ENCODE results near the gene ITGB5. TPM values are rescaled to one million over a fixed set of nuclear protein-coding genes. Genes with fewer than 3 reads are reported as not detected.

Gene ITGB5
- total RNA-seq, 1 experiment from 2014 or later, result 225 TPM

DNA sequence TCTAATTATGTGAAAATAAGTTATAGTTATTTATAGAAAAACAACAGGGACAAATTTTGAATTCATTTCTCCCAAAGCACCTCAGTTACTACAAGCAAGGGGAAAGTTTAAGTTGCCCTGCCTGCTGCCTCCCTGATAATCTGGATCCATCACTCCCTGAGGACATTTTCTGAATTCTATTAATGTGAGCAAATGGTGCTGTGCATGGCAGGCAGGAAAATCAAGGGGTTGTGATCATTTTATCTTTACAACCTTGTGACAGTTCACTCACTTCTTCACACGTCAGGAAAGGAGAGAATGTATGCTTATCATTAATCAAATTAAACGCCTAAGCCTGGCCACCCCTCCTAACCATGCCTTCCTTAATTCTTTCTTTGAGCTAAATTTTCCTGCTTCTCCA lies 39.3 kb downstream of the ITGB5 start:
- BruUV-seq (replicated peaks), result no TSS peak
- DNase-seq, result no peak
- Mint-ChIP-seq H3K27me3 (ENCODE audit: unreplicated experiment) (no peaks in the 10 kb centered on the region), H3K36me3 (ENCODE audit: insufficient read depth, unreplicated experiment) (peaks cover 10% of the 10 kb centered on the region), H3K4me1 (ENCODE audit: low read depth, unreplicated experiment) (peaks cover 25% of the 10 kb centered on the region), H3K27ac (ENCODE audit: unreplicated experiment) (no peak overlapping the region), H3K4me3 (ENCODE audit: low read depth, unreplicated experiment) (no peak overlapping the region), H3K9me3 (ENCODE audit: low read depth, unreplicated experiment) (no peaks in the 10 kb centered on the region)
- CTCF ChIA-PET, result interaction anchor here (1.2 kb wide), 1 partner anchor 33 kb away, joined by 7 read pairs; no protein-coding TSS in a partner anchor
- TF ChIP-seq, protein P1, sequence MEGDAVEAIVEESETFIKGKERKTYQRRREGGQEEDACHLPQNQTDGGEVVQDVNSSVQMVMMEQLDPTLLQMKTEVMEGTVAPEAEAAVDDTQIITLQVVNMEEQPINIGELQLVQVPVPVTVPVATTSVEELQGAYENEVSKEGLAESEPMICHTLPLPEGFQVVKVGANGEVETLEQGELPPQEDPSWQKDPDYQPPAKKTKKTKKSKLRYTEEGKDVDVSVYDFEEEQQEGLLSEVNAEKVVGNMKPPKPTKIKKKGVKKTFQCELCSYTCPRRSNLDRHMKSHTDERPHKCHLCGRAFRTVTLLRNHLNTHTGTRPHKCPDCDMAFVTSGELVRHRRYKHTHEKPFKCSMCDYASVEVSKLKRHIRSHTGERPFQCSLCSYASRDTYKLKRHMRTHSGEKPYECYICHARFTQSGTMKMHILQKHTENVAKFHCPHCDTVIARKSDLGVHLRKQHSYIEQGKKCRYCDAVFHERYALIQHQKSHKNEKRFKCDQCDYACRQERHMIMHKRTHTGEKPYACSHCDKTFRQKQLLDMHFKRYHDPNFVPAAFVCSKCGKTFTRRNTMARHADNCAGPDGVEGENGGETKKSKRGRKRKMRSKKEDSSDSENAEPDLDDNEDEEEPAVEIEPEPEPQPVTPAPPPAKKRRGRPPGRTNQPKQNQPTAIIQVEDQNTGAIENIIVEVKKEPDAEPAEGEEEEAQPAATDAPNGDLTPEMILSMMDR (IDR thresholded peaks at IDR 0.05; ENCODE audit: unreplicated experiment), result no peak
- intact Hi-C loops (cut with micrococcal nuclease; ENCODE audit: unreplicated experiment), result no loop called here

DNA sequence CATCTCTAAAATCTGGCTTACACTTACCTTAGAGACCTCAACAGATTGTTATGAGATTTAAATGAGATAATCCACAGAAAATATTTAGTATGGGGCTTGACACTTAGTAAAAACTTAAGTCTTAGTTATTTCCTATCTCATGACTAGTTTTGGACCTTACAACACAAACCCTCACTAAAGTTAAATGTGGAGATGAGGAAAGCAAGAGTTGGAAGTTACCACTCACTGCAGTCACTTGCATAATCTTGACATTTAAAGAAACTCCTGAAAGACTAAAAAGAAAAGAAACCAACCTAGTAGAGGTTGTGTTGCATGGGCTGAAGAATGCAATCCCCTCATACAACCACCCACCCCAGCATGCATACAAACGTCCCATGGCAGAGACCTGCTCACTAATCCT lies 40.1 kb downstream of the ITGB5 start:
- TF ChIP-seq, protein P1 (IDR thresholded peaks at IDR 0.05; ENCODE audit: unreplicated experiment), result no peak
- BruUV-seq (replicated peaks), result no TSS peak
- intact Hi-C loops (cut with micrococcal nuclease; ENCODE audit: unreplicated experiment), result no loop called here
- Mint-ChIP-seq H3K27me3 (ENCODE audit: unreplicated experiment) (no peaks in the 10 kb centered on the region), H3K4me1 (ENCODE audit: low read depth, unreplicated experiment) (peaks cover 22% of the 10 kb centered on the region), H3K9me3 (ENCODE audit: low read depth, unreplicated experiment) (no peaks in the 10 kb centered on the region), H3K36me3 (ENCODE audit: insufficient read depth, unreplicated experiment) (peaks cover 8% of the 10 kb centered on the region), H3K27ac (ENCODE audit: unreplicated experiment) (no peak overlapping the region), H3K4me3 (ENCODE audit: low read depth, unreplicated experiment) (no peak overlapping the region)
- CTCF ChIA-PET, result no interaction called here
- no peak for DNase-seq

DNA sequence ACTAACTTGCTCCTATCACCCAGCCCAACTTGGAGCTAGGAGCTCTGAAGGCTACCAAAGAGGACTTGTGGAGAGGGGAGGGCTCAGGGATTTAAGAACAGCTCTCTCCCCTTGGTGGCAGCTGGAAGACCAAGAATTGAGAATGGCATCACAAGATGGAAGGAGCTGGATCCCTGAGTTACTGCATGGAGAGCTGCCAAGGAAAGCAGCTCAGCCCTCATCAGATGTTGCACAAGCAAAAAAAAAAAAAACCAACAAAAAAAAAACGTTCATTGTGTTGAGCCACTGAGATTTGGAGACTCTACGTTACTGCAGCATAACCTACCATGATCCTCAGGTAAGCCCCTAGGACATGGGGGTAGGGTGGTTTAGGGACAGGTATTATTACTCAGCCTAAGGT lies 41.0 kb downstream of the ITGB5 start:
- TF ChIP-seq, protein P1 (IDR thresholded peaks at IDR 0.05; ENCODE audit: unreplicated experiment), result no peak
- intact Hi-C loops (cut with micrococcal nuclease; ENCODE audit: unreplicated experiment), result no loop called here
- Mint-ChIP-seq H3K27ac (ENCODE audit: unreplicated experiment) (no peak overlapping the region), H3K27me3 (ENCODE audit: unreplicated experiment) (no peaks in the 10 kb centered on the region), H3K36me3 (ENCODE audit: insufficient read depth, unreplicated experiment) (peaks cover 8% of the 10 kb centered on the region), H3K4me3 (ENCODE audit: low read depth, unreplicated experiment) (no peak overlapping the region), H3K9me3 (ENCODE audit: low read depth, unreplicated experiment) (no peaks in the 10 kb centered on the region), H3K4me1 (ENCODE audit: low read depth, unreplicated experiment) (peaks cover 13% of the 10 kb centered on the region)
- no TSS peak for BruUV-seq (replicated peaks)
- CTCF ChIA-PET, result interaction anchor here (0.6 to 1.2 kb wide), 3 partner anchors 11 to 578 kb away, joined by 3 to 4 read pairs (median 3); no protein-coding TSS in a partner anchor
- no peak for DNase-seq

DNA sequence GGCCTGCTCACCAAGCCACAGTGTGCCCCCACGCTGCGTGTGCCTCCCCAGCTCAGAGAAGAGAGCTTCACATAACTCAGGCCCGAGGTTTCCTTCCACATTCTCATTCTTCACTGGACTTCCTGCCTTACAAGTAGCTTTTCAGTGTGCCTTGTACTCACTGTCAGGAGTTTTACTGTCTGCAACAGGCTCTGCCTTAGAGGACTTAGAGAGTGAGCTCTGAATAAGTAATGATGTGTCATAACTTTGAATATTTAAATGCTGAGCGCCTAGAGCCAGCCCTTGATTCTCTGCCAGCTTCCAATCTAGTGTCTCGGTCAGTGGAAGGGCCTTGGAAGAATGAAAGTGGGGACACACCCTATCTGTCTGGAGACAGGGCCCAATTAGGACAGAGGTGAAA lies 41.8 kb downstream of the ITGB5 start:
- Mint-ChIP-seq H3K4me3 (ENCODE audit: low read depth, unreplicated experiment) (no peak overlapping the region), H3K27ac (ENCODE audit: unreplicated experiment) (no peak overlapping the region), H3K36me3 (ENCODE audit: insufficient read depth, unreplicated experiment) (peaks cover 10% of the 10 kb centered on the region), H3K27me3 (ENCODE audit: unreplicated experiment) (no peaks in the 10 kb centered on the region), H3K9me3 (ENCODE audit: low read depth, unreplicated experiment) (no peaks in the 10 kb centered on the region), H3K4me1 (ENCODE audit: low read depth, unreplicated experiment) (peaks cover 12% of the 10 kb centered on the region)
- peak; percentile 15 for DNase-seq
- BruUV-seq (replicated peaks), result no TSS peak
- TF ChIP-seq, protein P1 (IDR thresholded peaks at IDR 0.05; ENCODE audit: unreplicated experiment), result no peak
- CTCF ChIA-PET, result interaction anchor here (0.5 to 1.3 kb wide), 6 partner anchors 21 to 194 kb away, joined by 3 to 4 read pairs (median 3); no protein-coding TSS in a partner anchor
- intact Hi-C loops (cut with micrococcal nuclease; ENCODE audit: unreplicated experiment), result no loop called here

Data from Calu3 (cell line).